Heart left ventricle (tissue), 13 donors: ENCODE measurements around the gene TNFAIP8L1.

Experiments used
- POLR2A ChIP-seq, 2 donors: fragments of 450-650 bp; IDR thresholded peaks; one replicate each; pipeline ENCODE4 v1.6.1; 2017; ENCODE audit warnings: antibody characterized with exemption in 2 of 2, mild to moderate bottlenecking in 2 of 2, moderate library complexity in 2 of 2
- TF ChIP-seq, protein P1 (sequence below), 12 donors: fragments of 200-600 bp; sonication (generic) in 4 of 12; IDR thresholded peaks; one replicate each; pipeline versions ENCODE4 v1.5.0 to v1.8.0; 2018 to 2022; ENCODE audit warnings: antibody characterized with exemption in 12 of 12, mild to moderate bottlenecking in 5 of 12
- donor health status: ischemic (EF 13 %, LVEDD 7.1; RV severe dilation, severe dysfunction).
- donor health status: DM: no; HTN: yes; CAD: no.
- donor health status: DM: no; HTN: no; CAD: no.
- donor health status: ischemic (EF 25% LVEDD 6.9; RV normal size, moderate dysfunction).
- donor health status: ischemic (EF 25% LVEDD 5.7; RV mildly dilated, moderate dysfunction).
- donor health status: ischemic (EF 35%, LVEDD 5.7; RV mildly dilated, moderate dysfunction).
- donor health status: nonischemic (EF 11% LVEDD 7.7; RV severe dilation, severe dysfunction).
- donor health status: DM: yes; HTN: yes; CAD: no.
- donor health status: PGD.
- donor health status: ischemic (EF 29% LVEDD 5.4; RV normal size, mild dysfunction).
- donor health status: nonischemic (EF 23%, LVEDD 6.1; RV moderate dilation, normal function).

- no peak for TF ChIP-seq POLR2A (IDR thresholded peaks at IDR 0.05)
- TF ChIP-seq, protein P1, sequence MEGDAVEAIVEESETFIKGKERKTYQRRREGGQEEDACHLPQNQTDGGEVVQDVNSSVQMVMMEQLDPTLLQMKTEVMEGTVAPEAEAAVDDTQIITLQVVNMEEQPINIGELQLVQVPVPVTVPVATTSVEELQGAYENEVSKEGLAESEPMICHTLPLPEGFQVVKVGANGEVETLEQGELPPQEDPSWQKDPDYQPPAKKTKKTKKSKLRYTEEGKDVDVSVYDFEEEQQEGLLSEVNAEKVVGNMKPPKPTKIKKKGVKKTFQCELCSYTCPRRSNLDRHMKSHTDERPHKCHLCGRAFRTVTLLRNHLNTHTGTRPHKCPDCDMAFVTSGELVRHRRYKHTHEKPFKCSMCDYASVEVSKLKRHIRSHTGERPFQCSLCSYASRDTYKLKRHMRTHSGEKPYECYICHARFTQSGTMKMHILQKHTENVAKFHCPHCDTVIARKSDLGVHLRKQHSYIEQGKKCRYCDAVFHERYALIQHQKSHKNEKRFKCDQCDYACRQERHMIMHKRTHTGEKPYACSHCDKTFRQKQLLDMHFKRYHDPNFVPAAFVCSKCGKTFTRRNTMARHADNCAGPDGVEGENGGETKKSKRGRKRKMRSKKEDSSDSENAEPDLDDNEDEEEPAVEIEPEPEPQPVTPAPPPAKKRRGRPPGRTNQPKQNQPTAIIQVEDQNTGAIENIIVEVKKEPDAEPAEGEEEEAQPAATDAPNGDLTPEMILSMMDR (IDR thresholded peaks at IDR 0.05) = no peak
Observed at GRCh38 chr19:4592445-4592844, 46.9 kb upstream of the TNFAIP8L1 start.
